ENCODE data around the gene CD19.

- peak in 1 of 5 experiments; percentile 28 for TF ChIP-seq CTCF (IDR thresholded peaks at IDR 0.05)
- TF ChIP-seq POLR2A (IDR thresholded peaks at IDR 0.05) = peak in 1 of 2 donors; percentile 49
These were observed 42.8 kb downstream of the CD19 start, which contains the start of gene SPNS1 for GRCh38 chr16:28974437-28975157.
